ENCODE measurements around the gene CHKA. TPM values are rescaled to one million over a fixed set of nuclear protein-coding genes. Genes with fewer than 3 reads are reported as not detected.
A peak's percentile ranks its signal among the peaks of the same experiment; 100 is the strongest.

Gene CHKA
- total RNA-seq, 1 experiment from 2014 or later = 136 TPM

GRCh38 chr11:68016161-68016903 is 104.9 kb downstream of the CHKA start:
- H3K4me1 ChIP-seq (ENCODE audit: control insufficient read depth, insufficient read depth, low read length) = peaks cover 75% of the 10 kb centered on the region
- ATAC-seq (0 out of 2 replicates have a peak, but pooled peaks have one; percentile 5), DNase-seq (ENCODE audit: low read depth, low spot score) (no peak)
- no peaks in the 10 kb centered on the region for H3K27me3 ChIP-seq (ENCODE audit: control insufficient read depth, insufficient read depth, low read length)
- H3K27ac ChIP-seq (ENCODE audit: low read length) = peak overlapping the region; percentile 36; the same call in 1 of the 2 replicates
- in situ Hi-C loops (cut with HindIII; ENCODE audit: low pct_unique_long_range_greater_than_20kb, low sequenced_read_pairs) (no loop called here), intact Hi-C loops (cut with micrococcal nuclease; ENCODE audit: unreplicated experiment) (no loop called here)
- H3K36me3 ChIP-seq (ENCODE audit: control insufficient read depth, insufficient read depth, low read length) = no peaks in the 10 kb centered on the region
- H3K4me3 ChIP-seq (ENCODE audit: low read depth in 2 of 2, low read length in 2 of 2) = no peak overlapping the region
- ChIA-PET CTCF (no interaction called here), POLR2A (no interaction called here)
- H3K9me3 ChIP-seq (ENCODE audit: control insufficient read depth, insufficient read depth, low read depth, low read length) = no peaks in the 10 kb centered on the region
- BruUV-seq (replicated peaks) = no TSS peak
- TF ChIP-seq CTCF (IDR thresholded peaks at IDR 0.05) (no peak), SIN3A (IDR thresholded peaks at IDR 0.05; ENCODE audit: borderline replicate concordance, insufficient read depth, low read depth, low read length) (no peak), POLR2AphosphoS5 (IDR thresholded peaks at IDR 0.05; ENCODE audit: low read depth, low read length) (no peak), REST (IDR thresholded peaks at IDR 0.05; ENCODE audit: insufficient read depth in 1 of 2, low read depth in 2 of 2, low read length in 1 of 2) (no peak), TCF7L2 (IDR thresholded peaks at IDR 0.05; ENCODE audit: low read depth, low read length) (no peak)

- BruUV-seq (replicated peaks) = no TSS peak
- Histone ChIP-seq H3K27me3 (ENCODE audit: control insufficient read depth, insufficient read depth, low read length) (no peaks in the 10 kb centered on the region), H3K4me1 (ENCODE audit: control insufficient read depth, insufficient read depth, low read length) (peaks cover 76% of the 10 kb centered on the region), H3K4me3 (ENCODE audit: low read depth in 2 of 2, low read length in 2 of 2) (no peak overlapping the region), H3K9me3 (ENCODE audit: control insufficient read depth, insufficient read depth, low read depth, low read length) (no peaks in the 10 kb centered on the region), H3K27ac (ENCODE audit: low read length) (no peak overlapping the region), H3K36me3 (ENCODE audit: control insufficient read depth, insufficient read depth, low read length) (no peaks in the 10 kb centered on the region)
- TF ChIP-seq POLR2AphosphoS5 (IDR thresholded peaks at IDR 0.05; ENCODE audit: low read depth, low read length) (no peak), TCF7L2 (IDR thresholded peaks at IDR 0.05; ENCODE audit: low read depth, low read length) (no peak), CTCF (IDR thresholded peaks at IDR 0.05) (no peak), REST (IDR thresholded peaks at IDR 0.05; ENCODE audit: insufficient read depth in 1 of 2, low read depth in 2 of 2, low read length in 1 of 2) (no peak)
- ATAC-seq = no peak
- intact Hi-C loops (cut with micrococcal nuclease; ENCODE audit: unreplicated experiment) = no loop called here
- ChIA-PET POLR2A (no interaction called here), CTCF (no interaction called here)
- in situ Hi-C loops (cut with HindIII; ENCODE audit: low pct_unique_long_range_greater_than_20kb, low sequenced_read_pairs) = no loop called here
- no peak for DNase-seq (ENCODE audit: low read depth, low spot score)
Measured at GRCh38 chr11:68015467-68015866, 105.7 kb downstream of the CHKA start.

All from Panc1 (cell line).